ENCODE results near the gene RABIF.
"Not testable (repeated sequence)": the region's sequence is repeated elsewhere in the genome, so short reads cannot be mapped to it uniquely, and the experiment has no call there.

The RABIF gene

GRCh38 chr1:202888531-202889360 lies at the start of gene RABIF:
RABIF (minus strand) TSS chr1:202889149; CDS start chr1:202889098, 51 bp downstream.
- FAIRE-seq (no peak), DNase-seq (ENCODE audit: insufficient read length, low spot score) (peak; percentile 94)
- TF ChIP-seq POLR2A (IDR thresholded peaks at IDR 0.05; ENCODE audit: low read depth, low read length) = peak; percentile 98

GRCh38 chr1:202938287-202938925 lies 49.5 kb upstream of the RABIF start:
- FAIRE-seq (no peak), DNase-seq (ENCODE audit: insufficient read length, low spot score) (no peak)
- no peak for TF ChIP-seq POLR2A (IDR thresholded peaks at IDR 0.05; ENCODE audit: low read depth, low read length)

- DNase-seq (ENCODE audit: insufficient read length, low spot score); FAIRE-seq: not testable (repeated sequence)
Observed at GRCh38 chr1:202936409-202936808, 47.5 kb upstream of the RABIF start.

- DNase-seq (ENCODE audit: insufficient read length, low spot score) (no peak), FAIRE-seq (no peak)
- TF ChIP-seq POLR2A (IDR thresholded peaks at IDR 0.05; ENCODE audit: low read depth, low read length) = no peak
Observed at GRCh38 chr1:202935844-202936243, 46.9 kb upstream of the RABIF start.

GRCh38 chr1:202934755-202935154 lies 45.8 kb upstream of the RABIF start:
- no peak for DNase-seq (ENCODE audit: insufficient read length, low spot score)
- FAIRE-seq = no peak
- no peak for TF ChIP-seq POLR2A (IDR thresholded peaks at IDR 0.05; ENCODE audit: low read depth, low read length)

- FAIRE-seq (no peak), DNase-seq (ENCODE audit: insufficient read length, low spot score) (no peak)
- TF ChIP-seq POLR2A (IDR thresholded peaks at IDR 0.05; ENCODE audit: low read depth, low read length) = no peak
Observed at GRCh38 chr1:202932476-202932875, 43.5 kb upstream of the RABIF start.

- FAIRE-seq = peak; percentile 41
Observed at GRCh38 chr1:202926581-202927491, 37.9 kb upstream of the RABIF start, which contains the start of gene KLHL12. KLHL12 (minus strand) TSS chr1:202927234; CDS start chr1:202925162, 2,072 bp downstream.

GRCh38 chr1:202923533-202923932 lies 34.6 kb upstream of the RABIF start:
- no peak for FAIRE-seq
- TF ChIP-seq POLR2A (IDR thresholded peaks at IDR 0.05; ENCODE audit: low read depth, low read length) = no peak
- DNase-seq (ENCODE audit: insufficient read length, low spot score) = no peak

More at GRCh38 chr1:202926581-202927491, 37.9 kb upstream of the RABIF start, which contains the start of gene KLHL12:
- peak; percentile 90 for DNase-seq (ENCODE audit: insufficient read length, low spot score)
- TF ChIP-seq POLR2A (IDR thresholded peaks at IDR 0.05; ENCODE audit: low read depth, low read length) = peak; percentile 90

- TF ChIP-seq POLR2A (IDR thresholded peaks at IDR 0.05; ENCODE audit: low read depth, low read length) = no peak
- FAIRE-seq (no peak), DNase-seq (ENCODE audit: insufficient read length, low spot score) (no peak)
Observed at GRCh38 chr1:202919615-202920014, 30.7 kb upstream of the RABIF start.

- FAIRE-seq (no peak), DNase-seq (ENCODE audit: insufficient read length, low spot score) (no peak)
- no peak for TF ChIP-seq POLR2A (IDR thresholded peaks at IDR 0.05; ENCODE audit: low read depth, low read length)
Observed at GRCh38 chr1:202915146-202915545, 26.2 kb upstream of the RABIF start.

GRCh38 chr1:202912476-202912875 lies 23.5 kb upstream of the RABIF start:
- FAIRE-seq; DNase-seq (ENCODE audit: insufficient read length, low spot score): not testable (repeated sequence)

GRCh38 chr1:202909494-202909893 lies 20.5 kb upstream of the RABIF start:
- TF ChIP-seq POLR2A (IDR thresholded peaks at IDR 0.05; ENCODE audit: low read depth, low read length) = no peak
- DNase-seq (ENCODE audit: insufficient read length, low spot score) (no peak), FAIRE-seq (no peak)

GRCh38 chr1:202908998-202909397 lies 20.0 kb upstream of the RABIF start:
- DNase-seq (ENCODE audit: insufficient read length, low spot score) = no peak
- FAIRE-seq = no peak
- no peak for TF ChIP-seq POLR2A (IDR thresholded peaks at IDR 0.05; ENCODE audit: low read depth, low read length)

- no peak for DNase-seq (ENCODE audit: insufficient read length, low spot score)
- no peak for FAIRE-seq
- TF ChIP-seq POLR2A (IDR thresholded peaks at IDR 0.05; ENCODE audit: low read depth, low read length) = no peak
Observed at GRCh38 chr1:202905331-202905730, 16.4 kb upstream of the RABIF start.

- DNase-seq (ENCODE audit: insufficient read length, low spot score); FAIRE-seq: not testable (repeated sequence)
Observed at GRCh38 chr1:202903808-202904207, 14.9 kb upstream of the RABIF start.

Data from H54 (cell line).